Hepatocyte (in vitro differentiated cells): ENCODE results near the gene ZBTB7A. TPM values are rescaled to one million over a fixed set of nuclear protein-coding genes. Genes with fewer than 3 reads are reported as not detected.

ENCODE experiments used
- DNase-seq: peaks from one replicate; pipeline ENCODE4 v3.0.0-alpha.2; 2016; ENCODE audit warnings: low spot score
- H2AFZ ChIP-seq: fragments of 200-600 bp; sonication (generic); 2 replicates; pipeline ENCODE4 v1.6.0; 2016; ENCODE audit warnings: antibody characterized with exemption, mild to moderate bottlenecking
- H3K27ac ChIP-seq: fragments of 200-600 bp; sonication (generic); 2 replicates; pipeline ENCODE4 v1.5.1; 2016; ENCODE audit warnings: mild to moderate bottlenecking
- H3K27me3 ChIP-seq: fragments of 200-600 bp; sonication (generic); 2 replicates; pipeline ENCODE4 v1.6.1; 2016
- H3K36me3 ChIP-seq: fragments of 200-600 bp; sonication (generic); replicated peaks from 2 replicates; pipeline ENCODE4 v1.5.1; 2016; ENCODE audit warnings: low read depth; ENCODE audit not compliant: insufficient read depth
- H3K4me1 ChIP-seq: fragments of 200-600 bp; sonication (generic); 2 replicates; pipeline ENCODE4 v1.5.1; 2016; ENCODE audit warnings: mild to moderate bottlenecking, moderate library complexity; ENCODE audit not compliant: insufficient read depth
- H3K4me2 ChIP-seq: fragments of 200-600 bp; sonication (generic); 2 replicates; pipeline ENCODE4 v1.6.0; 2016
- H3K4me3 ChIP-seq: fragments of 200-600 bp; sonication (generic); 2 replicates; pipeline ENCODE4 v1.5.1; 2016; ENCODE audit warnings: mild to moderate bottlenecking
- H3K79me2 ChIP-seq: fragments of 200-600 bp; sonication (generic); 2 replicates; pipeline ENCODE4 v1.6.0; 2017; ENCODE audit warnings: mild to moderate bottlenecking
- H3K9me2 ChIP-seq: fragments of 200-600 bp; sonication (generic); replicated peaks from 2 replicates; pipeline ENCODE4 v1.6.0; 2017; ENCODE audit warnings: mild to moderate bottlenecking; ENCODE audit not compliant: insufficient read depth
- H3K9me3 ChIP-seq: fragments of 200-600 bp; sonication (generic); 2 replicates; pipeline ENCODE4 v1.5.1; 2016; ENCODE audit warnings: low read depth, mild to moderate bottlenecking
- H4K20me1 ChIP-seq: fragments of 200-600 bp; sonication (generic); 2 replicates; pipeline ENCODE4 v1.6.0; 2016; ENCODE audit warnings: mild to moderate bottlenecking; ENCODE audit not compliant: insufficient read depth, poor library complexity, severe bottlenecking
- EZH2 ChIP-seq: fragments of 200-600 bp; sonication (generic); IDR thresholded peaks from 2 replicates; pipeline ENCODE4 v1.6.1; 2016; ENCODE audit warnings: antibody characterized with exemption, mild to moderate bottlenecking, borderline replicate concordance
- EZH2phosphoT487 ChIP-seq: fragments of 200-600 bp; sonication (generic); IDR thresholded peaks from one replicate; pipeline ENCODE4 v1.6.1; 2018; ENCODE audit warnings: antibody characterized with exemption, mild to moderate bottlenecking, low read depth, moderate library complexity; ENCODE audit not compliant: unreplicated experiment, severe bottlenecking
- whole genome bisulfite sequencing: methylation state at CpG from one replicate; pipeline ENCODE4 v1.1.6; 2016; ENCODE audit warnings: low lambda C conversion rate; ENCODE audit errors: missing lambda C conversion rate; 5-methylcytosine and 5-hydroxymethylcytosine counted together
- polyA plus RNA-seq: library from polyadenylated mRNA; unstranded; fragments of >200 nt; fragmentation: Nextera tagmentation; extraction: Ambion mirVana; gene quantifications from 2 replicates; pipeline ENCODE4 v1.2.1, GENCODE V29; 2016
- total RNA-seq: library from RNA; depleted of rRNA; stranded (reverse); fragments of >200 nt; gene quantifications from 2 replicates; pipeline ENCODE4 v1.2.3, GENCODE V29; 2014
- TF ChIP-seq, protein P1 (sequence below): fragments of 200-600 bp; sonication (generic); IDR thresholded peaks from 2 replicates; pipeline ENCODE4 v1.5.1; 2016; ENCODE audit warnings: antibody characterized with exemption, mild to moderate bottlenecking; ENCODE audit not compliant: poor library complexity

The ZBTB7A gene
- total and polyA plus RNA-seq, 2 experiments from 2014 or later: 23.3 to 46.1 TPM

DNA sequence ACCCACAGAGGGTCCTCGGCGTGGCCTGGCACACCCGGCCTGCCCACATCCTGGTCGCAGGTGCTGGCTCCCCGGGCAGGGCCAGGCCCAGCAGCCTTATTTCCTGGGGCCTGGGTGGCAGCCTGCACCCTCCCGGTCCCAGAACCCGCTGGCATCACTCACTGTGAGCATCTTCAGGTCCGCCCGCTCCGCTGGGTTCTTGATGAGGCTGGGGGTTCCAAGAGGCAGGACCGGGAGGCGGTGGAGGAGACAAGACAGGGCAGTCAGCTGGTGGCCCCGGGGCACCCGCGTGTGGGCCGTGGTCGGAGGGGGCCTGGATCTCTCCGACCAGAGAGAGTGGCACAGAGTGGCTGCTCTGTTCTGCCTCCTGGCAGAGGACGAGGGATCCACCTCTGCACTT, 27.6 kb upstream of the ZBTB7A start:
- no peak for DNase-seq
- H3K4me1 ChIP-seq: no peaks in the 10 kb centered on the region
- TF ChIP-seq EZH2phosphoT487: no peak
- TF ChIP-seq EZH2: no peak
- TF ChIP-seq, protein P1, sequence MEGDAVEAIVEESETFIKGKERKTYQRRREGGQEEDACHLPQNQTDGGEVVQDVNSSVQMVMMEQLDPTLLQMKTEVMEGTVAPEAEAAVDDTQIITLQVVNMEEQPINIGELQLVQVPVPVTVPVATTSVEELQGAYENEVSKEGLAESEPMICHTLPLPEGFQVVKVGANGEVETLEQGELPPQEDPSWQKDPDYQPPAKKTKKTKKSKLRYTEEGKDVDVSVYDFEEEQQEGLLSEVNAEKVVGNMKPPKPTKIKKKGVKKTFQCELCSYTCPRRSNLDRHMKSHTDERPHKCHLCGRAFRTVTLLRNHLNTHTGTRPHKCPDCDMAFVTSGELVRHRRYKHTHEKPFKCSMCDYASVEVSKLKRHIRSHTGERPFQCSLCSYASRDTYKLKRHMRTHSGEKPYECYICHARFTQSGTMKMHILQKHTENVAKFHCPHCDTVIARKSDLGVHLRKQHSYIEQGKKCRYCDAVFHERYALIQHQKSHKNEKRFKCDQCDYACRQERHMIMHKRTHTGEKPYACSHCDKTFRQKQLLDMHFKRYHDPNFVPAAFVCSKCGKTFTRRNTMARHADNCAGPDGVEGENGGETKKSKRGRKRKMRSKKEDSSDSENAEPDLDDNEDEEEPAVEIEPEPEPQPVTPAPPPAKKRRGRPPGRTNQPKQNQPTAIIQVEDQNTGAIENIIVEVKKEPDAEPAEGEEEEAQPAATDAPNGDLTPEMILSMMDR: no peak
- H3K79me2 ChIP-seq: no peaks in the 10 kb centered on the region
- H3K27ac ChIP-seq: no peak overlapping the region
- 96% methylated on average over 19 of the region's 19 CpGs for WGBS
- no peak overlapping the region for H3K4me2 ChIP-seq
- H2AFZ ChIP-seq: no peak overlapping the region
- H3K4me3 ChIP-seq: no peak overlapping the region
- H3K9me2 ChIP-seq: no peaks in the 10 kb centered on the region
- no peaks in the 10 kb centered on the region for H4K20me1 ChIP-seq
- H3K36me3 ChIP-seq: no peaks in the 10 kb centered on the region
- H3K9me3 ChIP-seq: no peaks in the 10 kb centered on the region
- H3K27me3 ChIP-seq: no peaks in the 10 kb centered on the region

- Histone ChIP-seq H3K36me3 (no peaks in the 10 kb centered on the region), H3K9me2 (no peaks in the 10 kb centered on the region), H3K27me3 (no peaks in the 10 kb centered on the region), H3K9me3 (no peaks in the 10 kb centered on the region), H3K27ac (no peak overlapping the region), H3K4me1 (no peaks in the 10 kb centered on the region), H4K20me1 (no peaks in the 10 kb centered on the region), H3K4me2 (no peak overlapping the region), H3K4me3 (no peak overlapping the region), H3K79me2 (no peaks in the 10 kb centered on the region), H2AFZ (no peak overlapping the region)
- WGBS: 98% methylated on average over 18 of the region's 18 CpGs
- no peak for DNase-seq
- TF ChIP-seq, protein P1: no peak
- no peak for TF ChIP-seq EZH2
- TF ChIP-seq EZH2phosphoT487: no peak
Observed at GRCh38 chr19:4093643-4094175, 27.0 kb upstream of the ZBTB7A start.

- Histone ChIP-seq H3K27ac (no peak overlapping the region), H3K9me2 (no peaks in the 10 kb centered on the region), H3K9me3 (no peaks in the 10 kb centered on the region), H2AFZ (no peak overlapping the region), H3K79me2 (no peaks in the 10 kb centered on the region), H3K4me3 (no peak overlapping the region), H3K4me1 (no peaks in the 10 kb centered on the region), H4K20me1 (no peaks in the 10 kb centered on the region), H3K36me3 (no peaks in the 10 kb centered on the region), H3K27me3 (no peaks in the 10 kb centered on the region), H3K4me2 (no peak overlapping the region)
- 95% methylated on average over 42 of the region's 52 CpGs for WGBS
- TF ChIP-seq EZH2 (no peak), EZH2phosphoT487 (no peak)
- TF ChIP-seq, protein P1: no peak
- DNase-seq: no peak
Observed at GRCh38 chr19:4090356-4091220, 23.9 kb upstream of the ZBTB7A start.
